Hepatocyte (in vitro differentiated cells): Measurements from ENCODE around the gene KLC3.
"Not testable (repeated sequence)": the region's sequence is repeated elsewhere in the genome, so short reads cannot be mapped to it uniquely, and the experiment has no call there.

Experiments used
- EZH2 ChIP-seq: fragments of 200-600 bp; sonication (generic); IDR thresholded peaks from 2 replicates; pipeline ENCODE4 v1.6.1; 2016; ENCODE audit warnings: antibody characterized with exemption, mild to moderate bottlenecking, borderline replicate concordance
- EZH2phosphoT487 ChIP-seq: fragments of 200-600 bp; sonication (generic); IDR thresholded peaks from one replicate; pipeline ENCODE4 v1.6.1; 2018; ENCODE audit warnings: antibody characterized with exemption, mild to moderate bottlenecking, low read depth, moderate library complexity; ENCODE audit not compliant: unreplicated experiment, severe bottlenecking
- TF ChIP-seq, protein P1 (sequence below): fragments of 200-600 bp; sonication (generic); IDR thresholded peaks from 2 replicates; pipeline ENCODE4 v1.5.1; 2016; ENCODE audit warnings: antibody characterized with exemption, mild to moderate bottlenecking; ENCODE audit not compliant: poor library complexity

DNA sequence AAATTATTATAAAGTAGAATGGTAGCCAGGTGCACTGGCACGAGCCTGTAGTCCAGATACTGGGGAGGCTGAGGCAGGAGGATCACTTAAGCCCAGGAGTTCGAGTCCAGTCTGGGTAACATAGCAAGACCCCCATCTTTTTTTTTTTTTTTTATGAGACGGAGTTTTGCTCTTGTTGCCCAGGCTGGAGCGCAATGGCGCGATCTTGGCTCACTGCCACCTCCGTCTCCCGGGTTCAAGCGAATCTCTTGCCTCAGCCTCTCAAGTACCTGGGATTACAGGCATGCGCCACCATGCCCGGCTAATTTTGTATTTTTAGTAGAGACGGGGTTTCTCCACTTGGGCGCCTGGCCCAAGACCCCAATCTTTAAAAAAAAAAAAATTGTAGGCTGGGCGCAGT lies 28.3 kb upstream of the KLC3 start:
- TF ChIP-seq, protein P1, sequence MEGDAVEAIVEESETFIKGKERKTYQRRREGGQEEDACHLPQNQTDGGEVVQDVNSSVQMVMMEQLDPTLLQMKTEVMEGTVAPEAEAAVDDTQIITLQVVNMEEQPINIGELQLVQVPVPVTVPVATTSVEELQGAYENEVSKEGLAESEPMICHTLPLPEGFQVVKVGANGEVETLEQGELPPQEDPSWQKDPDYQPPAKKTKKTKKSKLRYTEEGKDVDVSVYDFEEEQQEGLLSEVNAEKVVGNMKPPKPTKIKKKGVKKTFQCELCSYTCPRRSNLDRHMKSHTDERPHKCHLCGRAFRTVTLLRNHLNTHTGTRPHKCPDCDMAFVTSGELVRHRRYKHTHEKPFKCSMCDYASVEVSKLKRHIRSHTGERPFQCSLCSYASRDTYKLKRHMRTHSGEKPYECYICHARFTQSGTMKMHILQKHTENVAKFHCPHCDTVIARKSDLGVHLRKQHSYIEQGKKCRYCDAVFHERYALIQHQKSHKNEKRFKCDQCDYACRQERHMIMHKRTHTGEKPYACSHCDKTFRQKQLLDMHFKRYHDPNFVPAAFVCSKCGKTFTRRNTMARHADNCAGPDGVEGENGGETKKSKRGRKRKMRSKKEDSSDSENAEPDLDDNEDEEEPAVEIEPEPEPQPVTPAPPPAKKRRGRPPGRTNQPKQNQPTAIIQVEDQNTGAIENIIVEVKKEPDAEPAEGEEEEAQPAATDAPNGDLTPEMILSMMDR: not testable (repeated sequence)
- not testable (repeated sequence) for TF ChIP-seq EZH2phosphoT487, EZH2
